CD4-positive, alpha-beta T cell treated with Interleukin-4 for 4 hours (primary cell): ENCODE data around the gene CLCN3.
A peak's percentile ranks its signal among the peaks of the same experiment; 100 is the strongest.
"Not testable (repeated sequence)": the region's sequence is repeated elsewhere in the genome, so short reads cannot be mapped to it uniquely, and the experiment has no call there.

ENCODE experiments used
- DNase-seq: peaks from one replicate; pipeline ENCODE4 v3.0.0-alpha.2; 2020

Gene CLCN3

GRCh38 chr4:169618286-169618685 lies 2.1 kb upstream of the CLCN3 start:
- peak; percentile 42 for DNase-seq

- DNase-seq, result no peak
These were observed 1.4 kb upstream of the CLCN3 start for GRCh38 chr4:169618986-169619385.

- peak; percentile 73 for DNase-seq
These were observed 840 bp upstream of the CLCN3 start for GRCh38 chr4:169619518-169619957.

- DNase-seq, result no peak
These were observed 486 bp downstream of the CLCN3 start for GRCh38 chr4:169620880-169621248.

GRCh38 chr4:169621731-169622492 lies 1.5 kb downstream of the CLCN3 start:
- DNase-seq, result peak; percentile 94

- DNase-seq, result no peak
These were observed 2.2 kb downstream of the CLCN3 start for GRCh38 chr4:169622566-169622965.

- DNase-seq, result not testable (repeated sequence)
These were observed 3.6 kb downstream of the CLCN3 start for GRCh38 chr4:169624012-169624411.

- DNase-seq, result no peak
These were observed 5.5 kb downstream of the CLCN3 start for GRCh38 chr4:169625886-169626285.

GRCh38 chr4:169626331-169627282 lies 6.2 kb downstream of the CLCN3 start:
- DNase-seq, result peak; percentile 39

- no peak for DNase-seq
These were observed 6.9 kb downstream of the CLCN3 start for GRCh38 chr4:169627307-169627706.

- no peak for DNase-seq
These were observed 8.2 kb downstream of the CLCN3 start for GRCh38 chr4:169628579-169628978.

- DNase-seq, result no peak
These were observed 9.7 kb downstream of the CLCN3 start for GRCh38 chr4:169630069-169630468.

- DNase-seq, result no peak
These were observed 12.5 kb downstream of the CLCN3 start for GRCh38 chr4:169632896-169633295.

- DNase-seq, result no peak
These were observed 14.6 kb downstream of the CLCN3 start for GRCh38 chr4:169634975-169635374.

GRCh38 chr4:169640261-169640870 lies 20.0 kb downstream of the CLCN3 start:
- DNase-seq, result no peak

GRCh38 chr4:169644802-169645201 lies 24.4 kb downstream of the CLCN3 start:
- no peak for DNase-seq

- no peak for DNase-seq
These were observed 25.2 kb downstream of the CLCN3 start for GRCh38 chr4:169645627-169646026.

GRCh38 chr4:169649545-169650226 lies 29.3 kb downstream of the CLCN3 start:
- no peak for DNase-seq

GRCh38 chr4:169650227-169650936 lies 30.0 kb downstream of the CLCN3 start:
- no peak for DNase-seq

GRCh38 chr4:169652535-169652934 lies 32.2 kb downstream of the CLCN3 start:
- DNase-seq, result no peak

- no peak for DNase-seq
These were observed 35.0 kb downstream of the CLCN3 start for GRCh38 chr4:169655401-169655800.

- no peak for DNase-seq
These were observed 37.2 kb downstream of the CLCN3 start for GRCh38 chr4:169657470-169658107.
